Dermis microvascular lymphatic vessel endothelial cell (primary cell): ENCODE results near the gene POC1A. TPM values are rescaled to one million over a fixed set of nuclear protein-coding genes. Genes with fewer than 3 reads are reported as not detected.
"Not testable (repeated sequence)": the region's sequence is repeated elsewhere in the genome, so short reads cannot be mapped to it uniquely, and the experiment has no call there.

Experiments
- DNase-seq, 2 donors: peaks; one replicate each; pipeline versions ENCODE4 v3.0.0 to v3.0.0-alpha.2; 2010; ENCODE audit warnings: low read depth in 2 of 2
- total RNA-seq: library from RNA; depleted of rRNA; stranded (reverse); fragments of >200 nt; gene quantifications from 2 replicates; pipeline ENCODE4 v1.2.1, GENCODE V29; 2014

Gene POC1A
- total RNA-seq, 1 donor from 2014 or later = 12.5 TPM

DNA sequence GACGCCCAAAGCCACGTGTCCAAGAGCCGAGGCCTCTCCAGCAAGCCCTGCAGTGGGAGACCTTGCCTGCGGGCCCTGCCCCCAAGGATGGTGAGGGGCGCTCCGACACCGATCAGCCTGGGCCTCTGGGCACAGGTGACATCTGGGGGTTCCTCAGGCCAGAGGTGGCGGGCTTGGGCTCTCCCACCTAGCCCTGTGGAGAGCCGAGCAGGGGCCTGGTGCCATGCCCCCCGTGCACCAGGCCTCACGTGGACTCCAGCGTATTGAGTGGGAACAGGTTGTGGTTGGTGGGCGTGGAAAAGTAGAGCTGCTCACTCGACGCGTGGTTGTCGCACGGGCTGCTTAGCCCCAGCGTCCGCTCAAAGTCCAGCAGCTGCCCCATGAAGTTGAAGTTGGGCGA, 103.7 kb downstream of the POC1A start:
- no peak for DNase-seq

DNA sequence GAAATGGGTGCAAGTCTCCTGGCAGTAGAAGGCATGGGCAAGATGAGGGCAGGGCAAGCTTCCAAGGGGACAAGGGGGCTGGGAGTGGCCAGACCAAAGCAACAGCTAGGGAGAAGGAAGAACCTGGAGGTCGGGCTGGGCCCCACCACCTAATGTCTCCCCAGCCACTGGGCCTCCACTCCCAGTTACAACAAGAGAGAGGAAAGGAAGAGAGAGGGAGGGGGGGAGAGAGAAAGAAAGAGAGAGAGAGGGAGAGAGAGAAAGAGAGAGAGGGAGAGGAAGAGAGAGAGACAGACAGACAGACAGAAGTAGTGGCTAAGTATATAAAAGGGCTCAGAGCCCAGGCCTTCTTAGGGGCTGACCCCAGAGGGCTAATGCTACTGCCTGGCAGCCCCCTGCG, 104.7 kb downstream of the POC1A start:
- no peak for DNase-seq

DNA sequence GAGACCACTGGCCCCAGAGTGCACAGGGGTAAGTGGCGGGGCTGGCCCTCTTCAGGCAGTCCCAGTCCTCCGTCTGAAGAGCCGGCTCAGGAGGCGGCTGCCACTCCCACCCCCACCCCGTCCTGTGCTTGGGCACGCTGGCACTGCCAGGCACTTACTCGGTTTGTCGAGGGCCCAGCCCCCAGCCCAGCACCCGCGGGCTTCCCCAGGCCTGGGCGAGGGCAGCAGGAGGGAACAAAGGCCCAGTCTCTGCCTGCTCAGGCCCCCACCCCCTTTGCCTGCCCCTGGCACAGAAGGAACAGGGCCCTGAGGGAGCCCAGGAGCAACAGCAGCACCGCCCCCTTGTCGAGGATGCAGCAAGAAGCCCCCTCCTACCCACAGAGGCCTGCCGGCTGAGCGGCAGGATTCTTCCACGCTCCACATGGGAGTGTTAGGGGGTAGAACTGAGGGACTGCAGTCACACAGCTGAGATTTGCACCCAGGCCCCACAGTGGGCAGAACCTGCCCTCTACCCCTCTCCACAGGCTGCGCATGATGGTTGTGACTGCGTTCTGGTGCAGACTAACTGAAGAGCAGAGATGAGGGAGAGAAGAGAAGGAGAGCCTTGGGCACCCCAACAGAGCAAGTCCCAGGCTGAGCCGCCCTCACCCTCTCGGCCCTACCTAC, 106.8 kb downstream of the POC1A start:
- DNase-seq = no peak

DNA sequence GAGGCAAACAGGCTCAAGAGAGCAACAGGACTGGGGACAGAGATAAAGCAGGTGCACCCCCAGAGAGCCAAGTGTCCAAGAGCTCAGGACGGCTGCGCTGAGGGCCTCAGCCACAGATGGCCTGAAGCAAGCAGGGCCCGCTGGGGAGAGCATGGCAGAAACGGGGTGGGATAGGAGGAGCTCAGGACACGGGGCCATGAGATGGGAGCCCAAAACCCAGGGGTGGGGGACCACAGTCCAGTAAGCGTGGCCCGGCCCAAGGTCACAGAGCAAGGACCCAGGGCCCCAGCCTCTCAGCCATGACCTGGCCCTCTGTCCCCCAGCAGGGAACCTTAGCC, 107.4 kb downstream of the POC1A start:
- no peak for DNase-seq

DNA sequence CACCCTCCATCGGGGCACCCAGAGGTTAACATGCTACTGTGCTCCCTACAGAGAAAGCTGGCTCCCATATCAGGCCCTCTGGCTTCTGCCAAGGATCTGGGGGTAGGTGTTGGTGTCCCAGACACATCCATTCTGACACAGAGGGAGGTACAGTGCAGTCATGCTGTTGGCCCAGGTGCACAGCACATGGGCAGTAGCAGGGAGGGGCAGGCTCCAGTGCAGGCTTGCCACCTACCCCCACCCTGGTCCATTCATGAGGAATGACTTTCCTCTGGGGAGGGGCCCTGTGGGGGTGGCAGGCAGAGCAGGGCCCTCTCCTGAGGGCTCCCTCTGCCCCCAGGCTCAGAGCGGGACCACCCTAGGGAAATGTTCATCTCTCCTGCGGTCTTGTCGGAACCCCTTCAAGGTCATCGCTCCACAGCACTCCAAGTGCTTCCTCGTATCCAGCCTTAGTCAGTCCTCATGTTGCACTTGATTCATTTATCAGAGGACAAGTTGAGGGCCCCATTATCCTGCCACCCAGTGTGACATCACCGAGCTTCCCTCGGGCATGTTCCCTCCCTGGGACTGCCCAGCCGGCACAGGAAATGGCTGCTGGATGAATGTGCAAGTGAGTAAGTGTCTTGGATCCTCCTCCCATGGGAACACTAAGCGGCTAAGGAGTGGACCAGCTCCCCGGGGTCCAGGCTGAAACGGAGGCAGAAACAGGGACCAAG, 107.9 kb downstream of the POC1A start:
- DNase-seq = peak in 1 of 2 donors; percentile 92

DNA sequence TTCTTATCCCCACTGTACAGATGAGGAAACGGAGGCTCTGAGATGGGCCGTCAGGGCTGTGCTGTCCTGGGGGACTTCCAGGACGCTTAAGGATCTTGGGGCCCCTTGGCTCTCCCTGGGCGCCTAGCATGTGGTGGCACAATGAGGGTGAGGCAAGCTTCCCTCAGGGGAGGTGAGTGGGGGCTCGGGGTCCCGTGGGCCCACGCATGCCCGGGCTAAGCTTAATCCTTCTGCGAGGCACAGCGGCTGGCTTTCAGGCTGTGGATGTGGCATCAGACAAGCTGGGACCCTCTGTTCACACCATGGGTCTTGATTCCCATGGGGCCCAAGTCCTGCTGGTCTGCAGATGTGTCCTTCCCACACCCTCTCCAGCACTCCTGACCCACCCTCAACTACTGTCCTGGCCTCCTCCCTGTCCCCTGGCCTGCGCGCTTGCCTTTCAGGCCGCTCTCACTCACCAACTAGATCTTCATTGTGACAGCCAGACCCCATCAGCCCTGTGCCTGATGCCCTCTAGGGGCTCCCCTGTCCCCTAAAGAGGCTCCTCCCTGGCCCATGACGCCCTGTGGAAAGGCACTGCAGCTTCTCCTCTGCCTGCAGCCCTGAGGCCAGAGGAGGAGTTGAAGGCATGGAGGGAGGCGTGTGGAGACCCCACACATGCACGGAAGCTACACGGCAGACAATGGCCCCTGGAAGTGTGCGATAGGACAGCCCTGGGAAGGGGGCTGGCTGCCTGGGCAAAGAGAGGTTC, 109.2 kb downstream of the POC1A start:
- DNase-seq = no peak

DNA sequence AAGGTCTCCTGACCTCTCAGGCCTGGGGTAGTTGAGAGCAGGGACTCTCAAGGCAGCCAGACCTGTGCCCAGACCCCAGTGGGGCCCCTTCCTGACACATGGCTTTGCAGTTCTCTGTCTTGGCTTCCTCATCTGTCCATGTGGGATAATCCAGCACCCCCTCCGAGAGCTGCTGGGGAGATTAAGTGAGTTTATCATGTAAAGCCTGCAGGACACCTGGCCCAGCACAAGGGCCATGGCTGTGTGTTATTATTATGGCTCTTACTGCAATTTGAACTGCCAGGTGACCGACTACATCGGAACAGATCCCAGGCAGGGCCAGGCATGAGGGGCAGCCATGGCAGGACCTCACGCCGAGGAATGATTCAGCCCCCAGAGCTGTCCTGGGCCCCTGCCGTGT, 110.5 kb downstream of the POC1A start:
- no peak for DNase-seq

DNA sequence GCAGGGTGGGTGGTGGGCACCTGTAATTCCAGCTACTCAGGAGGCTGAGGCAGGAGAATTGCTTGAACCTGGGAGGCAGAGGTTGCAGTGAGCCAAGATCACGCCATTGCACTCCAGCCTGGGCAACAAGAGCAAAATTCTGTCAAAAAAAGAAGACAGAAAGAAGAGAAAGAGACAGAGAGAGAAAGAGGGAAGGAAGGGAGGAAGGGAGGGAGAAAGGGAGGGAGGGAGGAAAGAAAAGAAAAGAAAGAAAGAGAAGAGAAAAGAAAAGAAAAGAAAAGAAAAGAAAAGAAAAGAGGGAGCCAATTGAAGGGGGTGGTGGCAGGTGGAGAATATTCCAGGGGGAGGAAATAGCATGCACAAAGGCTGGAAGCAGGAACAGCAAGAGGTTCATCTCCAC, 111.2 kb downstream of the POC1A start:
- DNase-seq = not testable (repeated sequence)

DNA sequence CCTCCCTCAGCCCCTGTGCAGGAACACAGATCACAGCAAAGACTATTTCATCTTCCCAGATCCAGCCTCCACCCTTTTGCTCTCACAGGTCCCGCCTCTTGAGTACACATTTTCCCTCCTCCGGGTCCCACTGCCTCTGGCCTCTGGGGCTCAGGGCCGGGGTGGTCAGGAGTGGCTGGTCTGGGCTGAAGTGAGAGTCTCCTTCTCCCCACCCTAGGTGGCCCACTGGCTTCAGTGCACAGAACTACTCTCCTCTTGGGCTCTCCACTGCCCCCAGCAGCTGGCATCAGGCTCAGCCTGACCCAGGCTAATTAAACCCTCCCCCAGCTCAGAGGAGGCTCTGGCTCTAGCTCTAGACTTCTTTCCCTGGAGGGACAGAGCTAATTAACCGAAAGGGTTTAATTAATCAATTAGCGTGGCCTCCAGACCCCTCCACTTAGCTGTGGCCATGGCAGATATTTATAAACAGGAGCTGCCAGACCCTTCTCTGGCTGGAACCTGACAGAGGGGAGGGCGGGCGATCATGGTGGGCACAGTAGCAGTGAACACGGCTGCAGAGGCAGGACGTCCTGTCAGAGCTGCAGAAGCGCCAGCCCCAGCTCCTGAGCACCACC, 113.0 kb downstream of the POC1A start:
- DNase-seq = no peak

DNA sequence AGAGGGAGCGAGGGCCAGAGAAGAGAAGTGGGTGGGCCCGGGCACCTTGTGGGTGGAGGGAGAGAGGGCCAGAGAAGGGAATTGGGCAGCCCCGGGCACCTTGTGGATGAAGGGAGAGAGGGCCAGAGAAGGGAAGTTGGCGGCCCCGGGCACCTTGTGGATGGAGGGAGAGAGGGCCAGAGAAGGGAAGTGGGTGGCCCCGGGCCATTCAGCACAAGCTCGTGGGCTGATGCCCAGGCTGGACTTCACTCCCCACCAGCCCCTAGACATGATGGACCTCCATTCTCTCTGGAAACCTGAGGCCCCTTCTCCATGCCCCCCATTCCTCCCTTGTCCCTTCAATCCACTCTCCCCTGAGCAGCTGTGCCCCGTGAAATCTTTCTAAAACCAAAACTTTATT, 113.6 kb downstream of the POC1A start:
- DNase-seq = no peak

DNA sequence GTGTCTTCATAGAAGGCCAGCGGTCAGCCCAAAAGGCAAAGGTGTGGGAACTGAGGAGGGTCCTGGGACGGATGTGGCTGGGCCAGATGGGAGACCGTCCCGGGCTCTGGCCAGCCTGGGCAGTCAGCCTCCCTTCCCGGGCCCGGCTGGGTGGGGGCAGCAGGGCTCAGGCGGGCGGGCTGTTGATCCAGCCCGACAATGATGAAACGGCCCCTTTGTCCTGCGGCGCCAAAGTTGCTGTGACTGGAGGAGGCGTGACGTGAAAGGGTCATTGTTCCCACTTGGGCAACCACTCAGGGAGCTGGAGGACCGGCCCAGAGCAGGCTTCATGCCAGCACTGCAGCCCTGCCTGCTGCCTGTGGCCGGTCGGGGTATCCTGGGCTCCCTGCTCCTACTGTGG, 114.4 kb downstream of the POC1A start:
- DNase-seq = peak in 1 of 2 donors; percentile 40

DNA sequence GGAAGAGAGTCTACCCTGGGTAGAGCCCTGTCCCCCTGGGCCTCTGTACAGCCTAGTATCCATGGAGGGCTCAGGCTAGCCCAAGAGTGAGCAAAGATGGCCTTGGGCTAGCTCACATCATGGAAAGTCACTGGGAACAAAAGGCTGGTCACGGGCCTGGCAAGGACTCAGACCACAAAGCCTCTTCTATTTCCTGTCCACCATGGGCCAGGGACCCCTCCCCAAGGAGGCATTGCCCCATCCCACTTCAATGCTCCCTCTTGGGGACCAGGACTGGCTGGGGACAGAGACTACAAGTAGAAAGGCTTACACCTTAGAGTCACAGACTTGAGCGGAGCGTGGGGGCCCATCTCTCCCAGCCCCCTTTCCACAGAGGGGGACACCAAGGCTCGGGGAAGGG, 114.8 kb downstream of the POC1A start:
- DNase-seq = no peak

DNA sequence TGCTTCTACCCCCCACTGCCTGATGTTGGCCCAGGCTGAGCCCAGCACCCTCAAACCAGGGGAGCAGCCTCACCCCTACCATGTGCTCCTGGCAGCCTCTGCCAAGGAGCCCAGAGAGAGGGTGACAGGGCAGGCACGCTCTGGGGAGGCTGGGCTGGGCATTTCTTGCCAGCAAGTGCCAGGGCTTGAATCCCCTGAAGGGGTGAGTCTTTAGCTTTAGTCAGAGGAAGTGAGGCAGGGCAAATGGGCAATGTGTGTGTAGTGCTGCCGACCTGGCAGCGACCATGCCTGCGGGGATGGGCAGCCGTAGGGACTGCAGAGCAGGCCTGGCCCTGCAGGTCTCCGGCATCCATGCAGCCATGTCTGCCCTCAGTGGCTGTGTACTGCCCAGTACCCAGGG, 116.0 kb downstream of the POC1A start:
- no peak for DNase-seq

DNA sequence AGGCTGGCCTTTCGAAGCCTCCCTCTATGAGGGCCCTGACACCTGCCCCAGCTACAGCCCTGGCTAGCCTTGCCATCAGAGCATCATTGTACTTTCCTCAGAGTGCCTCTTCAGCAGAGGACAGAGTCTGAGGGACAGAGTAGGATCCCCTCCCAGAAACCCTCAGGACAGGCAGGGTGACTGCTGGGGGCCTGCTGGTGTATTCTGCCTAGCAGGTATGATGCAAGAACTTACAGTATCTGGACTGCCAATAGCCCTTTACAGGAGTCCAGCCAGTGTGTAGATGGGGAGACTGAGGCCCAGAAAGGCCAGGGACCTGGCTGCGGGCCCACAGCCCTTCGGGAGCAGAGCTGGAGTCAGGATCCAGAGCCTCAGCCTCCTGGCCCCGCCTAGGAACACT, 116.9 kb downstream of the POC1A start:
- no peak for DNase-seq

DNA sequence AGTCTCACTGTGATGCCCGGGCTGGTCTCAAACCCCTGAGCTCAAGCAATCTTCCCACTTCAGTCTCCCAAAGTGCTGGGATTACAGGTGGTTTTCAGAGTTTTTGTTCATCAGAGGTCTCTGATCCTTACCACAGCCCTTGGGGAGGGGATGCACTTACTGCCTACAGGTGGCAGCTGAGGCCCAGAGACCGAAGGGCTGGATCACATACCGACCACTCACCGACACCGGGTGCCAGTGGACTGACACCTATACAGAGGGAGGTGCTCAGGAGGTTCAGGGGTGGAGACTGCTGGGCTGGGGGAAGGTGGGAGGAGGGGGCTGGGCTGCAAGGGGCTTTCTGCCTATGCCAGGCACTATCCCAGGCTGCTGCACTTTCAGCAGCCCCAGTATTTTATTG, 117.4 kb downstream of the POC1A start:
- DNase-seq = no peak

DNA sequence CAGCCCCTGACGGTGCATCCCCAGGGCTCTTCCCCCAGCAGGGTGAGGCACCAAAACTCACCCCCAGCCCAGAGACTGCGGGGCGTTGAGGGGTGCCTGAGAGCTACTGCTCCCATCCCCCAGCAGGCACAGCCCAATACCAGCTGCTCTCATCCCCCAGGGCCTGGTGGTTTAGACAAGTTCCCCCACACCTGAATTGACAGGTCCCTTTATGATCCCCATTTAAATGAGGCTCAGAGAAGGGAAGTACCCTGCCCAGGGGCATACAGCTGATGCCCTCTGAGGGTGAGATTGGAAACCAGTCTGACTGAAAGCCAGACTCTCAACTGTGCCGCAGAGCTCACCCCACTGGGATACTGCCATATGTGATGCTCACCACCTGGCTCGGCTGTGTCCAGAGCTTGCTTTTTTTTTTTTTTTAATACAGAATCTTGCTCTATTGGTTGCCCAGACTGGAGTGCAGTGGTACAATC, 118.0 kb downstream of the POC1A start:
- no peak for DNase-seq

DNA sequence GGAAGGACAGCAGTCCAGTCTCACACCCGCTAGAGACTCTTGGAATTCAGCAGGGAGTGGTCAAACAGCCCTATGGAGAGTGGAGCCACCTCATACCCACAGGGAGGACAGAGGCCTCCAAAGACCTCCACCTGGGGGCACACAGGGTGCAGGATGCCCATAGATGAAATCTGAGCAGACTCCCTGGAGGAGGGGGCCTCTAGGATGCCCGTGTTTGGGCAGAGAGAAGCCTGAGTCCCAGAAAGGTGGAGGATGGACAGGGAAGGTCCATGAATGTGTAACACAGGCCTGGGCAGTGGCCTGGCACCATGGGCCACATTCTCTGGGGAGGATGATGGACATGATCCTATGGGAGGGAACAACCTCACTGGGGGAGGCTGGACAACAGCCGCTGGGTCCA, 119.6 kb downstream of the POC1A start:
- no peak for DNase-seq

DNA sequence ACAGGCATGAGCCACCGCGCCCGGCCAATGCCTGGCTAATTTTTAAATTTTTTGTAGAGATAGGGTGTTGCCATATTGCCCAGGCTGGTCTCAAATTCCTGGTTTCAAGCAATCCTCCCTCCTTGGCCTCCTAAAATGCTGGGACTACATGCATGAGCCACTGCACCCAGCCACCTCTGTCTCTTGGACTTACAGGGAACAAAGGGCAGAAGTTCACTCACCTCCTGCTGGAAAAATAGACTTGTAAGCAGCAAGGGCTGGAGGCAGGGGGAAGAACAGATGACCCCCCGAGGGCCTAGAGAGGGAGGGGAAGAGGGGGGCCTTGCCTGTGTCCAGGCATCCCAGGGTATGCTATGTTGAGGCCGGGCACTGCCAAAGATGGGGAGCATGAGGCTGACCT, 120.0 kb downstream of the POC1A start:
- no peak for DNase-seq

DNA sequence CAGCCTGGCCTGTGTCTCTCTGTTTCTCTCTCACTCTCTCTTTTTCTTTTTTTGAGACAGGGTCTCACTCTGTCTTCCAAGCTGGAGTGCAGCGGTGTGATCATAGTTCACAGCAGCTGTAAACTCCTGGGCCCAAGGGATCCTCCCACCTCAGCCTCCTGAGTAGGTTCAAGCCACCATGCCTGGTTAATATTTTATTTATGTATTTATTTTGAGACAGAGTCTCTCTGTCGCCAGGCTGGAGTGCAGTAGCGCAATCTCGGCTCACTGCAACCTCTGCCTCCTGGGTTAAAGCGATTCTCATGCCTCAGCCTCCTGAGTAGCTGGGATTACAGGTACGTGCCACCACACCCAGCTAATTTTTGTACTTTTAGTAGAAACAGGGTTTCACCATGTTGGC, 120.5 kb downstream of the POC1A start:
- DNase-seq = not testable (repeated sequence)

DNA sequence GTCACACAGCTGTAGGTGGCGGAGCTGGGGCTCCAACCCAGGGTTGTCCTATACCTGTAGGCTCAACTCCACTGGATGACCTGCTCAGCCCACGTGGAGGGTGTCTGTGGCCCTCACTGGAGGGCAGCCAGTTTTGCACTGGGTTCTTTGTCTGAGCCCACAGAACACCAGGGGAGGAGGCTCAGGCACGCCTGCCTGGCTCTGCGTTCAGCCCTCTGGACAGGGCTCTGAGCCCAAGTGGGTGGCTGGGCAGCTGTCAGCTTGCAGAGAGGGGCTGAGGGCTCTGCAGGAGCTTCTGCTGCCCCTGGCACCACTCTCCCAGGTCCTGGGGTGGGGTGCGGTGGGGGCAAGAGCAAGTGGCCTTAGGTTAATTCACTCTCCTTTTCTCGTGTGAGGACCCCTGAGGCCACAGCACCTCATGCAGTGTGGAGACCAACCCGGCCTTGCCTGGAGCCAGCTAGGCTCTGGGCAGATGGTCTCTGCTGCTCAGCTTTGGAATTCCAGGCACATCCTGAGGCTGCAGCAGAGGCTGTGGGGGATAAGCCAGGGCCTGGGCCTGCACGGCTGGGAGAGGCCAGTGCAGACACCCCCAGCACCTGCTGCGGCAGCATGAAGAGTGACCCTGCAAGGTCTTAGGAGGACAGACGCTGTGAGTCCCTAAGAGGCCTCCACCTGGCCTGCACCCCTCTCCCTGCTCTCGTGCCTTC, 121.4 kb downstream of the POC1A start:
- no peak for DNase-seq

DNA sequence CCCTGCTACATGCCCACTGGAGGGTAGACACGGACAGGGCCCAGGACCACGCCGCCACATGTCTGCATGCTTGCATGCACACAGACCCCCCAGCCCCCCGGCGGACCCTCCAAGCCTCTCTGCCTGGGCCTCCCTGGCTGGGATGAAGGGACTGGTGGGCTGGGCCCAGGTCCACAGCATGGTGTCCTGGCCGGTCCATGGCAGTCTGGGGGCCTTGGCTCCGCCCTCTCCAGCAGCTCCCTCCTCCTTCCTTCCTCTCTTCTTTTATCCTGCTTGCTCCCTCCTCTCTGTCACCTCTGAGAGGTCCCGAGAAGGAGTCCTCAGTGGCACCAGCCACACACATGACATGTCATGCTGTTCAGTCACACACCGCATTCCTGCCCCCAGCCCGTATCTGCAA, 122.3 kb downstream of the POC1A start:
- no peak for DNase-seq
